ENCODE results near the gene ENO1.
"Not testable (repeated sequence)": the region's sequence is repeated elsewhere in the genome, so short reads cannot be mapped to it uniquely, and the experiment has no call there.

The ENO1 gene

GRCh38 chr1:8878448-8878697 lies at the start of gene ENO1:
Gene ENO1, minus strand, starts transcription at chr1:8878686. Its CDS starts 3,778 bp downstream, at chr1:8874908.
- no peak for DNase-seq (ENCODE audit: low read depth)

GRCh38 chr1:8926707-8927694 lies 48.5 kb upstream of the ENO1 start:
- H3K4me3 ChIP-seq (ENCODE audit: low read depth, low read length), result no peak overlapping the region
- DNase-seq (ENCODE audit: low read depth), result no peak

More at GRCh38 chr1:8878448-8878697, at the start of gene ENO1:
- H3K4me3 ChIP-seq (ENCODE audit: low read depth, low read length), result peak within 1 kb of the TSS; percentile 86

- no peak for DNase-seq (ENCODE audit: low read depth)
- no peak overlapping the region for H3K4me3 ChIP-seq (ENCODE audit: low read depth, low read length)
These were observed 47.5 kb upstream of the ENO1 start for GRCh38 chr1:8925960-8926359.

- H3K4me3 ChIP-seq (ENCODE audit: low read depth, low read length), result no peak overlapping the region
- DNase-seq (ENCODE audit: low read depth), result no peak
These were observed 46.9 kb upstream of the ENO1 start for GRCh38 chr1:8925406-8925805.

- no peak for DNase-seq (ENCODE audit: low read depth)
- H3K4me3 ChIP-seq (ENCODE audit: low read depth, low read length), result no peak overlapping the region
These were observed 44.5 kb upstream of the ENO1 start for GRCh38 chr1:8922962-8923361.

- DNase-seq (ENCODE audit: low read depth); H3K4me3 ChIP-seq (ENCODE audit: low read depth, low read length): not testable (repeated sequence)
These were observed 39.0 kb upstream of the ENO1 start for GRCh38 chr1:8917536-8917935.

- H3K4me3 ChIP-seq (ENCODE audit: low read depth, low read length), result no peak overlapping the region
- no peak for DNase-seq (ENCODE audit: low read depth)
These were observed 37.0 kb upstream of the ENO1 start for GRCh38 chr1:8915446-8915845.

- DNase-seq (ENCODE audit: low read depth), result no peak
- no peak overlapping the region for H3K4me3 ChIP-seq (ENCODE audit: low read depth, low read length)
These were observed 36.0 kb upstream of the ENO1 start for GRCh38 chr1:8914466-8914865.

- DNase-seq (ENCODE audit: low read depth), result no peak
- no peak overlapping the region for H3K4me3 ChIP-seq (ENCODE audit: low read depth, low read length)
These were observed 35.0 kb upstream of the ENO1 start for GRCh38 chr1:8913457-8913856.

- DNase-seq (ENCODE audit: low read depth), result no peak
- no peak overlapping the region for H3K4me3 ChIP-seq (ENCODE audit: low read depth, low read length)
These were observed 33.2 kb upstream of the ENO1 start for GRCh38 chr1:8911416-8912309.

- H3K4me3 ChIP-seq (ENCODE audit: low read depth, low read length), result no peak overlapping the region
- no peak for DNase-seq (ENCODE audit: low read depth)
These were observed 32.4 kb upstream of the ENO1 start for GRCh38 chr1:8910914-8911313.

GRCh38 chr1:8910331-8910730 lies 31.8 kb upstream of the ENO1 start:
- H3K4me3 ChIP-seq (ENCODE audit: low read depth, low read length), result no peak overlapping the region
- no peak for DNase-seq (ENCODE audit: low read depth)

- no peak overlapping the region for H3K4me3 ChIP-seq (ENCODE audit: low read depth, low read length)
- DNase-seq (ENCODE audit: low read depth), result no peak
These were observed 30.1 kb upstream of the ENO1 start for GRCh38 chr1:8908388-8909151.

- DNase-seq (ENCODE audit: low read depth), result no peak
- H3K4me3 ChIP-seq (ENCODE audit: low read depth, low read length), result no peak overlapping the region
These were observed 27.2 kb upstream of the ENO1 start for GRCh38 chr1:8905582-8906191.

GRCh38 chr1:8903908-8904650 lies 25.6 kb upstream of the ENO1 start:
- DNase-seq (ENCODE audit: low read depth), result peak; percentile 82
- H3K4me3 ChIP-seq (ENCODE audit: low read depth, low read length), result no peak overlapping the region

GRCh38 chr1:8903410-8903809 lies 24.9 kb upstream of the ENO1 start:
- no peak overlapping the region for H3K4me3 ChIP-seq (ENCODE audit: low read depth, low read length)
- no peak for DNase-seq (ENCODE audit: low read depth)

- no peak for DNase-seq (ENCODE audit: low read depth)
These were observed 24.3 kb upstream of the ENO1 start for GRCh38 chr1:8902765-8903164.

GRCh38 chr1:8900684-8901083 lies 22.2 kb upstream of the ENO1 start:
- not testable (repeated sequence) for H3K4me3 ChIP-seq (ENCODE audit: low read depth, low read length); DNase-seq (ENCODE audit: low read depth)

More at GRCh38 chr1:8902765-8903164, 24.3 kb upstream of the ENO1 start:
- H3K4me3 ChIP-seq (ENCODE audit: low read depth, low read length), result no peak overlapping the region

- DNase-seq (ENCODE audit: low read depth), result no peak
- no peak overlapping the region for H3K4me3 ChIP-seq (ENCODE audit: low read depth, low read length)
These were observed 20.6 kb upstream of the ENO1 start for GRCh38 chr1:8899046-8899445.
